ENCODE results near the gene ATF3.

The ATF3 gene, protein sequence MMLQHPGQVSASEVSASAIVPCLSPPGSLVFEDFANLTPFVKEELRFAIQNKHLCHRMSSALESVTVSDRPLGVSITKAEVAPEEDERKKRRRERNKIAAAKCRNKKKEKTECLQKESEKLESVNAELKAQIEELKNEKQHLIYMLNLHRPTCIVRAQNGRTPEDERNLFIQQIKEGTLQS

GRCh38 chr1:212608392-212608958 is at the start of gene ATF3:
Gene ATF3 (plus strand): TSS chr1:212608761. CDS start chr1:212615022, 6,261 bp downstream.
- peak; percentile 62 to 65 for DNase-seq (ENCODE audit: low read depth in 2 of 2)

DNA sequence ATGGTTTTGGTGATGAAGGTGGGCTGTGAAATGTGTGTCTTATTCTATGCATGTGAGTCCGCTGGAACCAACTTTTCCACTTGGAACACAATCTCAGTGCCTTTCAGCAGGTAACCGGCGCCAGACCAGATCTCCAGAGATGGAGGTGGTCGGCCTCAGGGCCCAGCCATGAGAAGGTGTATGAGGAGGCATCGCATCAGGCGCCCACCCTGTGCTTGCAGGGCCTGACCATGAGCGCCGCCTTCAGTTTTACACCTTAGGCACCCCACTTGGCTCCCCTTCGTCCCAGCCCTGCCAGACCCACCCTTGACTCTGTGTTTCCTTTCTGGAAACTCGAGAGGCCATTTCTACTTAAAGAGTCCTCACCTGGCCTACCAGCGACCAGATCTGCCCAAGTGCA is 48.6 kb upstream of the ATF3 start:
- DNase-seq (ENCODE audit: low read depth in 2 of 2) = no peak

DNA sequence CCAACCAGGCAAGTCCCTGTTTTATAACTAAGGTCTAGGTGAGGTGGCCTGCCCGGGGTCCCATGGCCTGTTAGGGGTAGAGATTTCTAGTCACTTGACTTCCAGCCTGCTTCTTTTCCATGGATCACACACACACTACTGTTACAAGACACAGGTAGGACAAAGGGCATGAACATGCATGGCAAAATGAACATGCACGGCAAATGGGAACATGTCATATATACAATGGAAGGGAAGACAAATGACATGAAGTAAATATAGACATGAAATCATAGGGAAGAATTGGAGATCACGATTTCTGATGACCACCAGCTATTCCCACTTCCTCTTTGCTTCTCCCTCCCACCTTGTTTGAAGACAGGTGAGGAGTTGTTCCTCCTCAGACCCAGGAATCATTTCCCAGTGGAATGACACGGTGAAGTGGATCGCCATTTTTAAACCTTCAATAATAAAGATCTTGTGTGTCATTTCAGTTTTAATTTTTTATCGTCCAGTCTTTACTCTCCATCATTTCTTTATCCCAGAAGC is 47.6 kb upstream of the ATF3 start:
- no peak for DNase-seq (ENCODE audit: low read depth in 2 of 2)

DNA sequence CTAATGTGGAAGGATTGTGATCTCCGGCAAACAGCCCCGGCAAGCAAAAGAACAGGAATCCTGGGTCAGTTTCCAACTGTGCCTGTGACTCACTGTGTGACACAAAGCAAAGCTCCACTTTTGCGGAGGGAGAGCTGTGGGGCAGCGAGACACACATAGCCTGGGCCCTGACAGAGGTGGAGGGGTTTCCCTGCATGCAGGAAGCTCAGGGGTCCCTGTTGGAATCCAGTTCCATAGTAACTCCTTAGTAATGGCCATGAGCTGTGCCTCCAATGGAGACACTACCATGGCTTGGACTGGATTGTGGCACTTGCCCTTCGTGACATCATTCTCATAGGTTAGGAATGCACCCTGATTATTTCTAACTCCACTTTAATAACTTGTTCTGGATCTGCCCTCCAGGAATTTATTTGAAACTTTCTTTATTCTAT is 47.0 kb upstream of the ATF3 start:
- DNase-seq (ENCODE audit: low read depth in 2 of 2) = no peak

GRCh38 chr1:212562771-212563170 is 45.8 kb upstream of the ATF3 start:
- no peak for DNase-seq (ENCODE audit: low read depth in 2 of 2)

DNA sequence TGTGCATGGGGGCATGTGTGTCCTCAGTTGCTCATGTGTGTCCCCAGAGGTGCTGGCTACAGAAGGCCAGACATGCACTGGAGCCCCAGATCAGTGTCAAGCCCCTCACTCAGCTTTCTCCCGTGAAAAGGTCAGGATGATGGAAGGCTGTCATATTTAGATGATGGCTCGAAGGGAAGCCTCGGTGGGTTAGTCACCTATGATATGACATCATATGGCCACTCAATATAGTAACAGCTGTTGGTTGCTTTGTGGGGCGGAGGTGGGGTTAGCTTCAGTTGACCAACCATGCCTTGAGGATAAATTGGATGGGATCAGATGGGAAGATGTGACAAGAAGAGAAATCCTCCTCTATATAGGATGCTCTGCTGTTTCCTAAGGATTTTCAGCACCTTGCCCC is 43.5 kb upstream of the ATF3 start:
- no peak for DNase-seq (ENCODE audit: low read depth in 2 of 2)

GRCh38 chr1:212565571-212566305 is 42.8 kb upstream of the ATF3 start:
- DNase-seq (ENCODE audit: low read depth in 2 of 2) = no peak

- peak; percentile 15 to 25 for DNase-seq (ENCODE audit: low read depth in 2 of 2)
Observed at GRCh38 chr1:212566522-212567479, 41.8 kb upstream of the ATF3 start.

DNA sequence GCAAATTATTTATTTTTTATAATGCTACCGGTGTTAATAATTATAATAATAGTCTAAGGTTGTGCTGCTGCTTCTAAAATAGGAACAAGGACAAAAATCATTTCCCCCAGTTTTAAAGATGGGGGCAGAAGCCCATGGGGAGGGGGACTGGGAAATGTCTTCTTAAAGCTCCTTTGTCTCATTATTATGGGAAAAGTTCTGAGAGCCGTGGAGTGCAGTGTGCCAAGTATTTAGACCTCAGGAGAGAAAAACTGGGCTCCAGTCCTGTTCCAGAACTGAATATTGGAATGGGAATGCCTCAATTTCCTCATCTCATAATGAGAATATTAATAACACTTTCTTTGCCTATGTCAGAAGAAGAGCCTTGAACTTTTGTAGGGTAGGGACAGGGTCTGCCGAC is 40.9 kb upstream of the ATF3 start:
- DNase-seq (ENCODE audit: low read depth in 2 of 2) = no peak

DNA sequence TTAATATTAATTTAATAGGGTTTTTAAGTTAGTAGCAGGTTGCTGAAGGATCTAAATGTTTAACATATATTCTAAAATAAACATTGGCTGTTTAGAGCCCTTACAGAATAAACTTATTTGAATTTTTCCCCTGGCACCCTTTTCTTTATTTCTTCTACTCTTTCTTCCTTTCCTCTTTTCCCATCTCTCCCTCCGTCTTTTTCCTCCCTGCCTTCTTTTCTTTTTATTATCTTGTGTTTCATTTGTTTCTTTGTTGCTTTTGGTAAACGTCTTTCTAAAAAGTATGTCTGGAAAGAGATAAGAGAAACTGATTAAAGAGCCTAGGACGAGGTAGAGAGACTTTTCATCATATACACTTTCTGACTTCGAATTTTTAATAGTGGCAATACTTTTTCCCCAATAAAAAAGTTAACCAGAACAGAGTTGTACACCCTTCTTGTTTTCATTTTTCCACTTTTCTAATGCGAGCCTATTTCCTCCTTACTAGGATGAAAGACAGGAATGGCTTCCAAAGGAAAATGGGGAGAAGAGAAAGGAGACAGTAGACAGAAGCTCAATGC is 39.5 kb upstream of the ATF3 start:
- DNase-seq (ENCODE audit: low read depth in 2 of 2) = no peak

DNA sequence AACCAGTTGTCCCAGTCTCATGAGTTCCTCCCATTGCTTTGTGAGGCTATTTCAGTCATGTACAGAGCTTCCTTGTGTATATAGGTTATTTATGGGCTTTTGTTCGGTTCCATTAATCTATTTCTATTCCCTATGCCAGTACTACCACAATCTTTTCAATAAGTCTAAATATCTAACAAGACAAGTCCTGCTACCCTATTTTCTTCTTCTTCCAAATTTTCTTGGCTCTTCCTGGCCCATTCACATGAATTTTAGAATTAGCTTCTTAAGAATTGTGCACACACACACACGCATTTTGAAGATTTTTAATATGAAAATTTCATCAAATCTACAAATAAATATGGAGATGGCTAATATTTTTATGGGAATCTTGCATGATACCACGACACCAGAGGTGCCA is 33.8 kb upstream of the ATF3 start:
- DNase-seq (ENCODE audit: low read depth in 2 of 2) = no peak

GRCh38 chr1:212575333-212575732 is 33.2 kb upstream of the ATF3 start:
- no peak for DNase-seq (ENCODE audit: low read depth in 2 of 2)

DNA sequence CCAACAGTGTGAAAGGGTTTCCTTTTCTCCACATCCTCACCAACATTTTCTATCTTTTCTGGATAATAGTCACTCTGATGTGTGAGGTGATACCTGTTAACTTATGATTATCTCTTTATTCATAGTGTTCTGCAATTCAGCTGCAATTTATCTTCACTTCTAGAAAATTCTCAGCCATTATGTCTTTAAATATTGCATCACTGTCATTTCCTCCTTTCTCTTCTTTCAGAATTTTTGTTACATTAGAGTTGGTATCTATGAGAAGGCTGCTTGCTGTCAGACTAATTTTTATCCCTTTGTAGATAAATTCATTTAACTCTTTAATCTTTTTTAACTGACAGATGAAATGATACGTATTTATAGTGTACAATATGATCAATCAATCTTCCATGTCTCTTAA is 30.5 kb upstream of the ATF3 start:
- no peak for DNase-seq (ENCODE audit: low read depth in 2 of 2)

GRCh38 chr1:212581034-212581433 is 27.5 kb upstream of the ATF3 start:
- DNase-seq (ENCODE audit: low read depth in 2 of 2) = no peak

DNA sequence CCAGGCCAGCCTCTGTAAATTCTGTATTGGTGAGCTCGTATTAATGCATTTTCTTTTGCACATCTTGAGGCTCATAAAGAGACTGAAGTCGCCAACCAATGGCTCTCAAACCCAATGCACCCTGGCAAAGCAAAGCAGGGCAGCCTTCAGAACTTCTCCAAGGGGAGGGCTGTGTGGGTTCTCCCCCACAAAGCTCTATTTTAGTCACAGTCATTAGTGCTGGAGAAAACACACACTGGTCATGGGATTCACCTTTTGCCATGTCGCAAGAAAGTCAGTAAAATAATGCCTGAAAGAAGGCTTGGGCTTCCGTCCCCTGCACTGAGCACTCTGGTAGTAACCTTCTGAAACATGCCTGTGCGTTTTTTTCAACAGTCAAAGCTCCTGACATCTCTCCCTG is 26.3 kb upstream of the ATF3 start:
- DNase-seq (ENCODE audit: low read depth in 2 of 2) = no peak

- DNase-seq (ENCODE audit: low read depth in 2 of 2) = no peak
Observed at GRCh38 chr1:212582808-212583615, 25.5 kb upstream of the ATF3 start.

DNA sequence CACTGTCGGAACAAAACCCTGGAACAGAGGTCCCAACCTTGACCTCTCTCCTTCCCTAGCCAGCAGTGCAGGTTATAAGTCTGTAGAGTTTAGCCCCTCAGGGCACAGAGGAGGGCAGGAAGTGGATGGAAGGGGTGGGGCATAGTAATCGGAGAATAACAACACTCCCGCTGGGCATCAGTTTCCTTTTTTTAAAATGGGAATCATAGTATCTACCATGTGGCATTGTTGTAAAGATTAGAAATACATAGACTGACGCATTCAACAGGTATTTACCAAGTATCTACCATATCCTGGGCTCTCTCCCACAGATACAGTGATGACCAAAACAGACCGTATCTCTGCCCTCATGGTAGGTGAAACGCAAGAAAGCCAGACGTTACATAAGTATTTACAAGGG is 24.9 kb upstream of the ATF3 start:
- DNase-seq (ENCODE audit: low read depth in 2 of 2) = no peak

DNA sequence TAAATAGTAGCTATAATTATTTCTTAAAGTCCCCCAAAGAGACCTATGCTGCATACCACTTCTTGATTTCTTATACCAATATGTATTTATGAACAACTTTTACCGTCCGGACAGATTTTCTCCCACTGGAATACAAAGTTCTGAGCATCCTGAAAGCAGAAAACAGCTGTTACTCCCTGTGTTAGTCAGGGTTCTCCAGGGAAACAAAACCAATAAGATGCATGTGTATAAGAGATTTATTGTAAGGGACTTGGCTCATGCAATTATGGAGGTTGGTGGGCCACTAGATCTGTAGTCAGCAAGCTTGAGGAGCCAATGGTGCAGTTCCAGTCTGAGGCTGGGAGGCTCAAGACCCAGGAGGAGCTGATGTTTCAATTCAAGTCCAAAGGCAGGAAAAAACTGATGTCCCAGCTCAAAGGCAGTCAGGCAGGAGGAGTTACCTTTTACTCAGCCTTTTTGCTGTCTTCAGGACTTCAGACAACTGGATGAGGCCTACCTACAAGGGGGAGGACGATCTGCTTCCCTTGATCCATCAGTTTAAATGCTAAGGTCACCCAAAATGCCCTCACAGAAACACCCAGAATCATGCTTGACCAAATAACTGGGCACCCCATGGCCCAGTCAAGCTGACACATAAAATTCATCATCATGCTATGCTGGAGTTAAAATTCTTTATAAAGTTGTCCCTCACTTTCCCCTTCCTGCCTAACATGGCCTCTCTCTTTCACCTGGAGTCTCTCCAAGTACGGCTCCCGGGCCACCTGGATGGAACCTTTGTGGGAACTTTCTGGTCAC is 24.3 kb upstream of the ATF3 start:
- no peak for DNase-seq (ENCODE audit: low read depth in 2 of 2)

DNA sequence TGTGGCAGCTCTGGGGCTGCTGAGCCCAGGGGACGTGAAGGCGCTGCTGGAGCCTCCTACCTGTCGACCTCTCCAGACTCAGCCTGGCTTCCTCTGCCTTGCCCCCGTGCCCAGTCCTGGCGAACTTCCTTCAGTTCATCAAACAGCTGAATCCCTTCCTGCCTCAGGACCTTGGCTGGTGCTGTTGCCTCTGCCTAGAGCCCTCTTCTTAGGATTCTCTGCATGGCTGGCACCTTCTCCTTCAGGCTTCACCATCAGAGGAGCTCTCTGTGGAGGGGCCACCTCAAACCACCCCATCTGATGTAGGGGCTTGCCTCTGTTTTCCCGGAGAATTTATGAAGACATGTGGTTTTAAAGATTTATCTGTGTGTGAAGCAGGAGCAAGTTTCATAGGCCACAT is 23.4 kb upstream of the ATF3 start:
- DNase-seq (ENCODE audit: low read depth in 2 of 2) = no peak
